Measurements from ENCODE around the gene FARS2. TPM values are rescaled to one million over a fixed set of nuclear protein-coding genes. Genes with fewer than 3 reads are reported as not detected.

Gene FARS2
- polyA plus RNA-seq, 2 of the 4 experiments (the other 2 are of a cell fraction), result 12.9 to 17.5 TPM

GRCh38 chr6:5325173-5325572 is 63.9 kb downstream of the FARS2 start:
- no peak overlapping the region for H3K27ac ChIP-seq
- no peak for TF ChIP-seq USF2 (IDR thresholded peaks at IDR 0.05)
- TF ChIP-seq BCL3 (IDR thresholded peaks at IDR 0.05), result no peak
- TF ChIP-seq RNF2 (IDR thresholded peaks at IDR 0.05; ENCODE audit: borderline replicate concordance, low read depth), result no peak
- TF ChIP-seq PHF8 (IDR thresholded peaks at IDR 0.05; ENCODE audit: borderline replicate concordance, low read depth), result no peak
- TF ChIP-seq HES2 (IDR thresholded peaks at IDR 0.05), result no peak
- no peak for TF ChIP-seq CHD4 (IDR thresholded peaks at IDR 0.05; ENCODE audit: borderline replicate concordance)
- TF ChIP-seq ESRRA (IDR thresholded peaks at IDR 0.05; ENCODE audit: borderline replicate concordance, low read length), result no peak
- no peak for TF ChIP-seq MYC (IDR thresholded peaks at IDR 0.05; ENCODE audit: borderline replicate concordance, low read length)
- no peak for TF ChIP-seq RCOR1 (IDR thresholded peaks at IDR 0.05; ENCODE audit: low read depth, low read length)
- no peak for TF ChIP-seq POLR2AphosphoS2 (conservative IDR thresholded peaks at IDR 0.05; ENCODE audit: low read length)
- H3K9me3 ChIP-seq, result no peaks in the 10 kb centered on the region
- ChIA-PET CTCF (no interaction called here), POLR2A (no interaction called here)
- 77% methylated on average over 3 of the region's 3 CpGs for WGBS (ENCODE audit: missing lambda C conversion rate)
- FAIRE-seq (no peak), DNase-seq (ENCODE audit: low read depth in 1 of 2, low spot score in 1 of 2) (no peak), ATAC-seq (peak in 1 of 2 experiments; percentile 44; a peak in 2 of 6 replicates)
- no peaks in the 10 kb centered on the region for H3K4me1 ChIP-seq
- H3K4me2 ChIP-seq, result no peak overlapping the region
- H3K4me3 ChIP-seq, result no peak overlapping the region

GRCh38 chr6:5326022-5326641 is 64.8 kb downstream of the FARS2 start:
- 91% methylated on average over 7 of the region's 7 CpGs for WGBS (ENCODE audit: missing lambda C conversion rate)
- H3K9me3 ChIP-seq, result no peaks in the 10 kb centered on the region
- H3K27ac ChIP-seq, result no peak overlapping the region
- no peak overlapping the region for H3K4me2 ChIP-seq
- POLR2A ChIA-PET, result no interaction called here
- no peaks in the 10 kb centered on the region for H3K4me1 ChIP-seq
- H3K4me3 ChIP-seq, result no peak overlapping the region
- CTCF ChIA-PET, result no interaction called here
- no peak for ATAC-seq
- DNase-seq (ENCODE audit: low read depth in 1 of 2, low spot score in 1 of 2), result no peak
- TF ChIP-seq GATA3 (IDR thresholded peaks at IDR 0.05; ENCODE audit: borderline replicate concordance) (no peak), RARB (CRISPR knock-in tag; IDR thresholded peaks at IDR 0.05) (no peak), TFCP2L1 (CRISPR knock-in tag; IDR thresholded peaks at IDR 0.05) (no peak), CTCF (IDR thresholded peaks at IDR 0.05) (no peak), POLR2AphosphoS2 (conservative IDR thresholded peaks at IDR 0.05; ENCODE audit: low read length) (no peak), NR3C1 (IDR thresholded peaks at IDR 0.05) (no peak), PHF8 (IDR thresholded peaks at IDR 0.05; ENCODE audit: borderline replicate concordance, low read depth) (no peak), CBX2 (IDR thresholded peaks at IDR 0.05; ENCODE audit: borderline replicate concordance, low read depth) (no peak), USF2 (IDR thresholded peaks at IDR 0.05) (no peak), NPAS2 (CRISPR knock-in tag; IDR thresholded peaks at IDR 0.05; ENCODE audit: borderline replicate concordance) (no peak), RFX5 (IDR thresholded peaks at IDR 0.05) (no peak), ATOH8 (CRISPR knock-in tag; IDR thresholded peaks at IDR 0.05; ENCODE audit: low read depth) (no peak), HOXA7 (CRISPR knock-in tag; IDR thresholded peaks at IDR 0.05) (no peak), ELK1 (IDR thresholded peaks at IDR 0.05; ENCODE audit: low read depth, low read length) (no peak)
- no peak for FAIRE-seq

Measured in A549 (cell line).